Upper lobe of right lung (tissue), 1 donor: ENCODE measurements around the gene RHO. TPM values are rescaled to one million over a fixed set of nuclear protein-coding genes. Genes with fewer than 3 reads are reported as not detected.
A peak's percentile ranks its signal among the peaks of the same experiment; 100 is the strongest.

Experiments used
- ATAC-seq: fragments of 200-7000 bp; cut with Tn5 transposase; one replicate; pipeline ENCODE4 v1.9.1; 2020; ENCODE audit warnings: mild to moderate bottlenecking, moderate library complexity
- DNase-seq: peaks from one replicate; pipeline ENCODE4 v3.0.0-alpha.2; 2020
- H3K27ac ChIP-seq: fragments of 200-600 bp; one replicate; pipeline ENCODE4 v1.8.0; 2022
- H3K27me3 ChIP-seq: fragments of 200-600 bp; one replicate; pipeline ENCODE4 v1.8.0; 2022; ENCODE audit warnings: mild to moderate bottlenecking
- H3K36me3 ChIP-seq: fragments of 200-600 bp; one replicate; pipeline ENCODE4 v1.8.0; 2022
- H3K4me1 ChIP-seq: fragments of 200-600 bp; one replicate; pipeline ENCODE4 v1.8.0; 2022
- H3K4me3 ChIP-seq: fragments of 200-600 bp; one replicate; pipeline ENCODE4 v1.8.0; 2022; ENCODE audit warnings: mild to moderate bottlenecking
- H3K9me3 ChIP-seq: fragments of 200-600 bp; one replicate; pipeline ENCODE4 v1.8.0; 2022
- CTCF ChIP-seq: fragments of 200-600 bp; IDR thresholded peaks from one replicate; pipeline ENCODE4 v1.8.0; 2022; ENCODE audit warnings: antibody characterized with exemption
- intact Hi-C: fragments of 100-400 bp; cut with DNase I; formaldehyde crosslinking; loops from one replicate; pipeline ENCODE4 v1.11.0; 2022
- total RNA-seq: library from RNA; stranded (reverse); fragmentation: NEBNext Ultra II Directional; extraction: Animal tissue kit (Norgen Biotek cat#: 25700); gene quantifications from one replicate; pipeline ENCODE4 v1.2.1, GENCODE V29; 2021
- donor health status: DM: no; HTN: yes; CAD: no; lungs with severe emphysema.

Gene RHO
- total RNA-seq, 1 donor from 2014 or later: not detected

- peak overlapping the region; percentile 79 for H3K27ac ChIP-seq
- H3K4me1 ChIP-seq: peaks cover 29% of the 10 kb centered on the region
- DNase-seq (no peak), ATAC-seq (no peak)
- no peaks in the 10 kb centered on the region for H3K27me3 ChIP-seq
- H3K9me3 ChIP-seq: no peaks in the 10 kb centered on the region
- peaks cover 74% of the 10 kb centered on the region for H3K36me3 ChIP-seq
- intact Hi-C loops: no loop called here
- TF ChIP-seq CTCF: no peak
- no peak overlapping the region for H3K4me3 ChIP-seq
Observed at GRCh38 chr3:129575997-129576384, 47.6 kb downstream of the RHO start.

GRCh38 chr3:129576514-129577352, 48.3 kb downstream of the RHO start:
- peak; percentile 48 for ATAC-seq
- no peak for TF ChIP-seq CTCF
- no peak for DNase-seq
- intact Hi-C loops: no loop called here
- H3K27me3 ChIP-seq: no peaks in the 10 kb centered on the region
- H3K4me3 ChIP-seq: no peak overlapping the region
- peaks cover 29% of the 10 kb centered on the region for H3K4me1 ChIP-seq
- H3K27ac ChIP-seq: peak overlapping the region; percentile 79
- H3K36me3 ChIP-seq: peaks cover 74% of the 10 kb centered on the region
- H3K9me3 ChIP-seq: no peaks in the 10 kb centered on the region

GRCh38 chr3:129577366-129577765, 48.9 kb downstream of the RHO start:
- Histone ChIP-seq H3K27ac (peak overlapping the region; percentile 79), H3K27me3 (no peaks in the 10 kb centered on the region), H3K36me3 (peaks cover 74% of the 10 kb centered on the region), H3K4me3 (no peak overlapping the region), H3K4me1 (peaks cover 29% of the 10 kb centered on the region), H3K9me3 (no peaks in the 10 kb centered on the region)
- intact Hi-C loops: no loop called here
- TF ChIP-seq CTCF: no peak
- ATAC-seq: no peak
- no peak for DNase-seq

- no peak for DNase-seq
- no peak overlapping the region for H3K4me3 ChIP-seq
- intact Hi-C loops: no loop called here
- peaks cover 29% of the 10 kb centered on the region for H3K4me1 ChIP-seq
- H3K36me3 ChIP-seq: peaks cover 74% of the 10 kb centered on the region
- no peaks in the 10 kb centered on the region for H3K9me3 ChIP-seq
- peak overlapping the region; percentile 79 for H3K27ac ChIP-seq
- no peak for TF ChIP-seq CTCF
- H3K27me3 ChIP-seq: no peaks in the 10 kb centered on the region
- peak; percentile 45 for ATAC-seq
Observed at GRCh38 chr3:129577925-129578786, 49.7 kb downstream of the RHO start.

GRCh38 chr3:129579991-129580390, 51.6 kb downstream of the RHO start:
- no peak for TF ChIP-seq CTCF
- ATAC-seq: no peak
- H3K27me3 ChIP-seq: no peaks in the 10 kb centered on the region
- DNase-seq: no peak
- no peak overlapping the region for H3K4me3 ChIP-seq
- no peaks in the 10 kb centered on the region for H3K9me3 ChIP-seq
- intact Hi-C loops: no loop called here
- peaks cover 29% of the 10 kb centered on the region for H3K4me1 ChIP-seq
- peaks cover 73% of the 10 kb centered on the region for H3K36me3 ChIP-seq
- no peak overlapping the region for H3K27ac ChIP-seq
